G401 (cell line): ENCODE data around the gene RSAD1. TPM values are rescaled to one million over a fixed set of nuclear protein-coding genes. Genes with fewer than 3 reads are reported as not detected.

Experiments used
- DNase-seq: peaks from one replicate; pipeline ENCODE4 v3.0.0-alpha.2; 2015; ENCODE audit warnings: low spot score
- in situ Hi-C: cut with HindIII; loops from 2 replicates; pipeline ENCODE4 v1.10.0; 2016; ENCODE audit warnings: low sequenced_read_pairs, mixed read lengths
- total RNA-seq: library from RNA; depleted of rRNA; stranded (reverse); fragments of >200 nt; shearing (Covaris generic); gene quantifications from 2 replicates; pipeline ENCODE4 v1.2.3, GENCODE V29; 2014

RSAD1 gene
- total RNA-seq, 1 experiment from 2014 or later: 34.5 TPM

DNA sequence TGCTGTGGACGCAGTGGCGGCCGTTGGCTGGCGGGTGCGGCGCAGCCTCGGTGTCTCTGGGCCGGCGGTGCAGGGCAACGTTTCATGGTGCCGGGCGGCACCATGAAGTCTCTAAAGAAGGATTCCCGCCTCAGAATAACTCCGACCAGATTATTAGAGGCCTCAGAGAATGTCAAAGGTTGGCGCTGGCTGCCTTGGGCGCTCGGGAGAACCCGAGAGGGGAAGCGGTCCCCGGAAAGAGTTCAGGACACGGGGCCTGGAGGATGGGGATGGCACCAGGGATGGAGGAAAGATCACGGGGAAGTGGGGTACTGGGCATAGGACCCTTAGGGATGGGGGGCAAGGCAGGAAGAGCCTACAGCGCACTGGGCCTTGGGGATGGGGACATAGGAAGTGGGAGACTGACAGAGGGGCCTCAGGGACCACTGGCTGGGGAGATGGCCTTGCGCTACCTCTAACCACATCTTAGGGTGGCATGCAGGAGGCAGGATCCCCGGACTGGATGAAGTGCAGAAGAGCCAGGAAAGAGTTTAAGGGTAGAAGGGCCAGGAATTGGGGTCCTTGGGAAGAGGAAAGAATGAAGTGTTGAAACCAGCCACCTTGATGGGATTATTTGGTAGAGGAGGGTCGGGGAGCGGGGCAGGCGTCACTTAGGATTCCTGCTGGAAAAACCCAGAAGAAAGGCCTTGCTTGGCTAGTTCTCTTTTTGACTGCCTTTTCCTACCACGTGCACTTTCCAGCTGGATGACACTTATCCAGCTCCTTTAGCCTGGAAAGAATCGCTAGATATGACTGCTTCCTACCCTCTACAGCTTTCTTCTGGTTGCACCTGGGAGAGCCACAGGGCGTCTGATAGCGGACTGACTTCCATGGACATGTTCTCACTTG, 30.2 kb downstream of the RSAD1 start:
- in situ Hi-C loops: no loop called here
- peak; percentile 30 for DNase-seq

DNA sequence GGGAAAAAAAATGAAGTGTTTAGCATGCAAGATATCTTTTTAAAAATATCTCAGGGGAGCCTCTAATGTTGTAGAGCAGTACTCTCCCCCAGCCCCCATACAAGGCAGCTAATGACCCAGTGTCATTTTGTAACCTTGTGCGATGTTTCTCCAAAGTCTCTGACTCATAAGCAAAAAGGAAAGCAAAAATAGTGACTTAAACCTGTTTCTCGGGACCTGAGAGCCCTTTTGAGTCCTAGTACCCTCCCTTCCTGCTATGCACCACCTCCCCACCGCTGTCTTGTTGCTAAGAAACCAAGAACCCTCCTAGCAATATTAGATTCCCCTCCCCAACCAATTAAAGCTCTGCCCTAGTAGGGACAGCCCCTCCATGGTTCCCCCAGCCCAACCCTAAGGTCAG, 32.4 kb downstream of the RSAD1 start:
- DNase-seq: no peak
- in situ Hi-C loops: no loop called here

DNA sequence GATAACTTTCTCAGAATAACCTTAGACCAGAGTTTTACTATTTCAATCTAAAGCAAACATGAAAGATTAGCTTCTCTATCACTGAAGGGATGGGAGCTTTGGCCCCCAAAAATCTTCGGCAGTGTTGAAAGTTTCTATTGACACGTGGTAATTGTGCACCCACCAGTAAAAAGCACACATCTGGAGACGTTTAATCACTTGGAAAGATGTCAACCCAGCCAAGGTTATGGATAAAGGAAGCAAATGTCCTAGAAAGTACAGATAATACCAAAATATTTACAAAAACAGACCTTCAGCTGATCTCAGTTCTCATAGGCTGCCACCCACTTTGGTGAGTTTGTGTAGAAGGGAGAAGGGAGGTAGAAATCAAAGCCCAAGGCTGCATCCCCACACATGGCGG, 34.8 kb downstream of the RSAD1 start:
- in situ Hi-C loops: no loop called here
- no peak for DNase-seq

DNA sequence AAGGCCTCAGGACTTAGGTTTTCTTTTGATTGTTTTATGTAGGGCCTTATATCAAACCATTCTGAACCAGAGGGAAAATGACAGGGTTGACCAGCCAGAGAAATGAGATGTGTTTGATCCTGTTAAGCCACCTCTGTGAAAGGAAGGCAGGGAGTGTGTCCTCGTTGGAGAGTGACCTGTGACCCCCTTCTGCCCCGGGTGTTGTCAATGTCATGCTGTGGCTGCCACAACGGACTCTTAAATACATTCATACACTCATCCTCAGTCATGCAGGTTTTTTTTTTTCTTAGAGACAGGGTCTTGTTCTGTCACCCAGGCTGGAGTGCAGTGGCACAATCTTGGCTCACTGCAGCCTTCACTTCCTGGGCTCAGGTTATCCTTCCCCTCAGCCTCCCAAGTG, 35.7 kb downstream of the RSAD1 start:
- in situ Hi-C loops: no loop called here
- DNase-seq: no peak

DNA sequence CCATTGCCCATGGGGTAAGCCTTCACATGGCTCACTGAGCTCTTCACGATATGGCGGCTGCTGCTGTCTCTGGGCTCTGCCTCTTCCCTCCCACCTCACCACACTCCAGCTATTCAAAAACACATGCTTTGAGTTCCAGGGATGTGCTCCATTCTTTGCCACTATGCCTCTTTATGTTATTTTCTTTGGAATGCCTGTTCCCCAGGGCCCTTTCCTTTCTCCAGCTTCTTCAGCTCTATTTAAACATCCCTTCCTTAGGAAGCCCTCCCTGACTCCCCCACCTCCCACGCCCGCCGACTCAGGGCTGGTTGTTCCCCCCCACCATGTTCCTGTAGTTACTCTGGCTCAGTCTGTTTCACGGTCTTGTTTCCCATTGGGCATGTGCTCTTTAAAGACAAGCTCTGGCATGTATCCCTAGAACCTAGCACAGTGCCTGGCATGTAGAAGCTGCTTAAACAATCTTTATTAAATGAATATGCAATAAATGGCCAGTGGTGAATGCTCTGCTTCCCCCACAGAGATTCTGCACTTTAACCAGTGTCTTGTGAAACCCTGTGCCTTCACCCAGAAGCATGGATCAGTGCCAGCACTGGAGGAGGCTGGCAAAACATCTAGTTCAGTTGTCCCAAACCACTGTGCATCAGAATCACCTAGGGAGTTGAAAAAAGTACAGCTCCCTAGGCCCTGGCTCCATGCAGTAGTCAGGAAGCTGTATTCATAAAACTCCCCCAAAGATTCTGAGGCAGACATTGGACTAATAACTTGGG, 36.5 kb downstream of the RSAD1 start:
- DNase-seq: peak; percentile 22

DNA sequence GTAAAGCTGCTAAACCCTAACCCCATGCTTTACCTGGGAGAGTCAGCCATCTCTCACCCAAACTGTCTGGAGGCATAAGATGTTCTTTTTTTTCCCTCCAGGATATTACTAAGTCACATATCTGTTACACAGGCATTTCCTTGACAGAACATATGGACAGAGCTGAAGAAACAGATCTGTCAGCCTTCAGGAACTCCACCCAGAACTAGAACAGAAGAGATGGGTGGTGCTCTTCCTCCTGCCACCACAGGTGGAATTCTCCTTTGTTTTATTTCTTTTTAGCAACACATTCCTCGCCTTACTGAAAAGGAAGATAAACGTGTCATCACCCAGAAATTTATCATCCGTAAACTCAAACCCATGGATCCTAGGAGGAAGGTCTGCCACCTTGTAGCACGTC, 38.4 kb downstream of the RSAD1 start:
- in situ Hi-C loops: no loop called here

More for the DNA sequence above, 36.5 kb downstream of the RSAD1 start:
- in situ Hi-C loops: no loop called here

DNA sequence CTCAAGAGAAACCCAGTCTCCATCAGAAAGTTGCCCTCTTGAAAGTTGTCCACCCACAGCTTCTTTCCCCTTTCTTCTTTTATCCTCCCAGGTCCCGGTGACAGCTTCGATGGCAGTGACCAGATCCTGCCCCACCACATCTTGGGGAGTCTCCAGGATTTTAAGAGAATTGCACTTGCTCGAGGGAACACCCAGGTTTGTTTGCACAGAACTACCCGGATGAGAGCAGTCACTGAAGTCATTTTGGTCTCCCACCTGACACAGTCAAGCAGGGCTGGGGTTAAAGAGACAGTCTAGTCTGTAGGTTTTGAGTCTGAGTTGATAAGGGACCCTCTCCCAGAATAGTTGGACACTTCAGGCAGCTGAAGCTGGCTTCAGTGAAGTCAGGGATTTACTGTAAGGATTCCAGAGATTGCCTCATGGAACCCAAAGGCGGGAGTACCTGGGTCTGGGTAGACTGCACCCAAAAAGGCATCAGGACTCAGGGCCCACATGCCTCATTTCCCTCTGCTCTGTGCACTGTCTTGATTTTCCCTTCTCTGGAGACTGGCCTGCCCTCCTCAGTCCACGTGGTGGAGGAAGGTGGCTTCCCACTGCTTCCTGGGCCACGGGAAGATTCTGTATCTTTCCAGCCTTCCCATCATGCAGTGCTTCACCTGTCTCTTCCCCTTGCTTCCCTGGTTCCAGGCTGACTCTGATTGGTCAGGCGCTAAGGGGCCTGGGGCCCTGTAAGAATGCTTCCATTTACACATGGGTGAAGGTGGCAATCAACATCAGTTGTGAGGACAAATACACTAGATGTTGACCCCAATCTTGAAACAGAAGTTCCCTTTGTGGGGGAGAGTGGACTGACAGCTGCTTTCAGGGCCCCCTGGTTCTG, 39.1 kb downstream of the RSAD1 start:
- DNase-seq: peak; percentile 70
- in situ Hi-C loops: no loop called here

More for the DNA sequence above, 38.4 kb downstream of the RSAD1 start:
- no peak for DNase-seq

DNA sequence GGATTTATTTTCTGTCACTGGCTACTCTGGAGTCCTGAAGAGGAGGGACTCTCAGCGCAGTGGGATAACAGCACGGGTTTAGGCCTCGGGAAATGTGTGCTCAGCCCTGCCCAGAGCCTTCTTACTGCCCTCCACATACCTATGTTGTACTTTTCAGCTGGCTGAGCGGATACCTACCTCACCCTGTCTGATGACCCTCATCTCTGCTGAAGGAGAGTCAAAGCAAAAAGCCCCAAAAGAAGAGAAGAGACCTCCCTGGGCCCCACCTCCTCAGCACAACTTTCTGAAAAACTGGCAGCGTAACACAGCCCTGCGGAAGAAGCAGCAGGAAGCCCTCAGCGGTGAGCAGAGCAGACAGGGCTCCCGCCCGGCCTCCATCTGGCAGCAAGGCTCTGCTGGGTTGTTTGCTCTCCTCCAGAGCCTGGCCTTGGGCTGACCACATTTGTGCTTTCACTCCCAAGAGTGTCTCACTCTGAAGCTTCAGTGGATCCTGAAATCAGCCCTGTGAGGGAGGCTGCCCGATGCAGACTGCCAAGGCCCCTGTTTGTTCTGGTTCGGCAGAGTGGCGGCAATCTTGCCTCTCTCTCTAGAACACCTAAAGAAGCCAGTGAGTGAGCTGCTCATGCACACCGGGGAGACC, 39.8 kb downstream of the RSAD1 start:
- in situ Hi-C loops: no loop called here
- DNase-seq: peak; percentile 86

DNA sequence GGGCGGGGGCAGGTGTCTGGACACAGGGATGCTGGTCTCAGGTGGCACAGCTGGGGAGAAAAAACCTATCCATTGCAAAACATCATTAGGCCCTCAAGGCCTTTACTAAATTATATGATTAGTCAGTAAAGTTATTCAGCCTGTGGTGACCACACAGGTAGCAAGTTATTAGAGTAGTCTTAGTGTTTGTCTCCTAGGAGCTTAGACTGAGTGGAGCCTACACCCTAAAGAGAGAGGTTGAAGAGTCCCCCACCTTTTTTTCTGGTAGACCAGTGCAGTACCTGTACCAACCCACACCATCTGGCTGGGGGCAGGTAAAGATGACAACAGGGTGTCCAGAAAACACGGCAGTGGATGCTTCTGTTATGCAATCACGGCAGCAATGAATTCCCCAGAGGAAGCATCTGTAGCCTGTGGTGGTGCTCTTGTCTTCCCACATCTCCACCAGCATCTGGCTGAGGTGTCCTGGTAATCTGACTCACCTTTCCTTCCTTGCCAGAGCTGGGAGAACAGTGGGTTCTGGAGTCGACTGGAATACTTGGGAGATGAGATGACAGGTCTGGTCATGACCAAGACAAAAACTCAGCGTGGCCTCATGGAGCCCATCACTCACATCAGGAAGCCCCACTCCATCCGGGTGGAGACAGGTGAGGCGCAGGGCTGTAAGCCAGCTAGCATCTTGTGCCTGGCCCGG, 40.6 kb downstream of the RSAD1 start:
- in situ Hi-C loops: no loop called here
- no peak for DNase-seq

DNA sequence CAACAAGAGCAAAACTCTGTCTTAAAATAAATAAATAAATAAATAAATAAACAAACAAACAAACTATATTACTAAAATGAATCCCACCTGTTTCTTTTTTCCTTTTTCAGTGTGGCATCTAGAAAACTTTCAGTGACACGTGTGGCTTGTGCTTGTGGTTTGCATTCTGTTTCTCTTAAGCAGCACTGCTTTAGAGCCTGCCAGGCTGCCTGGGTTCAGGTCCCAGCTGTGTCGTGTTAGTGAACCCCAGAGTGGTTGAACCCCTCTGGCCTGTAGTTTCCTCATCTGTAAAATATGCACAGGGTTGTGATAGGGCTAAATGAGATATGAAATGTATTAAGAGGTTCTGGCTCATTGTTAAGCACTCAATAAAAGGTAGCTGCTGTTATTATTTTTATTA, 41.8 kb downstream of the RSAD1 start:
- in situ Hi-C loops: no loop called here
- no peak for DNase-seq

DNA sequence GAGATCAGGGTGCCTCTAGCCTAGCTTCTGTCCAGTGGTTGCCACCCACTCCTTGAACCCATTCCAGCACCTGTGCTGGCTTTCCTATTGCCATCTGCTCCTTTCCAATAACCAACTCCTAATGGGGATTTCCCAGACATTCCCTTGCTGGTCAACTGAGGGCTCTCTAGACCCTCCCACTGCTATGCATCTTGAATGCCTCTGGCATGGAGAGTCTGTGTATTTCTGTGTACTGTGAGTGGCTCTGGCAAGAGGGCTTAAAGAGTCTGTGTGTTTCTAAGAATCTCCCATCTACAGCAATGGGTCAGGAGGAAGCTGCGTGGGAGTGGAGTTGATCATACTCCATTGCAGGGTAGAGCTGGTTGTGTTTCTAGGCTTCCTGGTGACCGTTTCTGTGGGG, 42.9 kb downstream of the RSAD1 start:
- no peak for DNase-seq
- in situ Hi-C loops: no loop called here

DNA sequence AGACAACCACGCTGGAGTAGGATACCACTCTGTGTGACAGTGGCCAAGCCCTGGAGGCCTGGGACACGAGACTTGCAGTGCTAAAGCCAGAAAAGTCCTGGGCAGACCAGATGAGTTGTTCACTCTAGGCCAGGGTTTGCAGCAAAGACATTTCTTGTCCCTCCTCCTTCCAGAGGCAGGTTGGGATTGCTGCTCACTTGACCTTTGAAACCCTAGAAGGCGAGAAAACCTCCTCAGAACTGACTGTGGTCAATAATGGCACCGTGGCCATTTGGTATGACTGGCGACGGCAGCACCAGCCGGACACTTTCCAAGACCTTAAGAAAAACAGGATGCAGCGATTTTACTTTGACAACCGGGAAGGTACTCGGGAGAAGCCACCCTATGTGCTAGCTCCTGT, 44.1 kb downstream of the RSAD1 start:
- in situ Hi-C loops: no loop called here
- DNase-seq: no peak

DNA sequence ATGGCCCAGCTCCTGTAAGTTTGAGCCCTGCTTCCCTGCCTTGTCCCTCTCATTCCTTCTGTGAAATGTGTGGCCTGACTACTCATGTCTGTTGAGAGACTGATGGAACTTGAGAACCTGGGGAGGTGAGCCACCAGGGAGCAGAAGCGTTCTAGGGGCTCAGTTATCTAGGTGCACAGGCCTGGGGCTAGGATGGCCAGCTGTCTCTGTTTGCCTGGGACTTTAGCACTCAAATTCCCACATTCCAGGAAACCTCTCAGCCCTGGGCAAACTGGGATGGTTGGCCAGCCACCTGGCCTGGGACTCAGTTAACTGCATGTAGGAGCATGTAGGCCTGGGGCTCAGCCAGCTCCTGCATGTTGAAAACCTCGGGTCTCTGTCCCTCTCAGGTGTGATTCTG, 44.5 kb downstream of the RSAD1 start:
- no peak for DNase-seq
- in situ Hi-C loops: no loop called here

DNA sequence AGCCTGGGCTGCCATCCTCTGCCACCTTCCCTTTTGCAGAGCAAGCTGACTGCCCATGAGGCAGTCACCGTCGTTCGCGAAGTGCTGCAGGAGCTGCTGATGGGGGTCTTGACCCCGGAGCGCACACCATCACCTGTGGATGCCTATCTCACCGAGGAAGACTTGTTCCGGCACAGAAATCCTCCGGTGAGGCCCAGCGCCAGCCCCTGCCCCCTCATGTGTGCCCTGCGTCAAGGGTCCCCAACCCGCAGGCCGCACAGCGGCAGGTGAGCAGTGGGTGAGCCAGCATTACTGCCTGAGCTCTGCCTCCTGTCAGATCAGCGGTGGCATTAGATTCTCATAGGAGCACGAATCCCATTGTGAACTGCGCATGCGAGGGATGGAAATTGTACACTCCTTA, 46.2 kb downstream of the RSAD1 start:
- in situ Hi-C loops: no loop called here

DNA sequence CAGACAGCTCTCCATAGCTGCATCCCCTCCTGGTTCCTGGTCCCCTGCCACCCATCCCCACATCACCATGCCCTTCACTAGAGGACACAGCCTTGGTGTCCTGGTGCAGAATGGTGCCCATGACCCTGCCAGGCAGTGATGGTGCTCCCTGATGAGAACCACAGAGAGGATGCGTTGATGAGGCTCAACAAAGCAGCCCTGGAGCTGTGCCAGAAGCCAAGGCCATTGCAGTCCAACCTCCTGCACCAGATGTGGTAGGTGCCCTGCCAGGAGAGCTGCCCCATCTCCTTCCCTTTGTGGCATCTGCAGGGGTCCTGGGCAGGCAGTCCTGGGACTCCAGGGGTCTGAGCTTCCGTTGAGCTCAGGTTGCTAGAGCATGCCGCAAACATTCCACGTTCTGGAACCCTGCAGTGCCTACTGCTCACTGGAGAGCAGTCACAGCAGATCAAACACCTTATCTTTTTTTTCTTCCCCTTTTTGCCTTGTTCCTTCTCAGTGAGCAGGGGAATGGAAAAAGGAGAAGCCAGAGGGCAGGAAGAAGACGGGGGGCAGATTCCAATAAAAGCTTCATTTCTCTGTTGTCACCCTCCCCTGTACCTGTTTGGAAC, 48.6 kb downstream of the RSAD1 start:
- no peak for DNase-seq
- in situ Hi-C loops: no loop called here

More for the DNA sequence above, 46.2 kb downstream of the RSAD1 start:
- DNase-seq: no peak

DNA sequence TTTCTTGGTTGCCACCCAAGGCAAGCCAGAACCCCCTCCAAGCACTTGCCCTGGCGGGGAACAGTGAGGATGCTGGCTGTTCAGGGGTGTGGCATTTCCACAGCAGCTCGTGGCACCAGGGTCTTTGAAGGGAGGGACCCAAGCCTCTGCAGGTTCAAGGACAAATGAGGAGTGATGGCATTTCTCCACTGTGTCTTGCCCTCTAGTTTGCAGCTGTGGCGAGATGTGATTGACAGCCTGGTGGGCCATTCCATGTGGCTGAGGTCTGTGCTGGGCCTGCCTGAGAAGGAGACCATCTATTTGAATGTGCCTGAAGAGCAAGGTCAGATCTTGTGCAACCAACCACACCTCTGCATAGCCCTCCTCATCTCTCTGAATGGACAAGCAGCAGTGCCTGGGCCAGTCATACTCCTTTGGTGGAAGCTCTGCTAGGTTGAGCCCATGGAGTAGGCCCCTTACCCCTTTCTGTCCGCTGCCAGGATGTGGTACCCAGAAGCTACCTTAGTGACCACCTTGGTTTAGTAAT, 49.4 kb downstream of the RSAD1 start:
- no peak for DNase-seq
- in situ Hi-C loops: no loop called here

DNA sequence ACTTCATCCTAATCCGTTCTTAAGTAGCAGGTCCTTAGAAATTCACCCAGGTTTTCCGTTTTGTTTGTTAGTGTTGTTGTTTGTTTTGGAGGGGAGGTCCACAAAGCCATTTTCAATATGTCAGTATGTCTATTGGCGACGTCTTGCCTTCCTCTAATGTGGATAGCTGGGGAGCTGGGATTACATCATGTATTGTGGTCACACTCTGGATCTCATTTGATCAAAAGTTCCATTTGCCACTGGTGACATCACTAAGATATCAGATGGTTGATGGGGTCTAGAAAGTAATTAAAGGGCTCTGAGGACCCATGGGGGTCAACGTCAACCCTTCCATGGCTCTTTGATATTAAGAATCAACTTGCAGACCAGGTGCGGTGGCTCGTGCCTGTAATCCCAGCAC, 51.2 kb downstream of the RSAD1 start:
- in situ Hi-C loops: no loop called here
- DNase-seq: no peak
